GM12878 (cell line): ENCODE measurements around the gene HS3ST1. TPM values are rescaled to one million over a fixed set of nuclear protein-coding genes. Genes with fewer than 3 reads are reported as not detected.
A peak's percentile ranks its signal among the peaks of the same experiment; 100 is the strongest.

Source experiments
- ATF2 ChIP-seq: IDR thresholded peaks from 2 replicates; pipeline ENCODE4 v1.6.1; 2012; ENCODE audit warnings: low read length, inconsistent platforms
- BCL3 ChIP-seq: IDR thresholded peaks from 2 replicates; pipeline ENCODE4 v1.6.1; 2011; ENCODE audit warnings: borderline replicate concordance, low read depth, mild to moderate bottlenecking, moderate library complexity, low read length; ENCODE audit not compliant: insufficient read depth, poor library complexity, severe bottlenecking
- CREM ChIP-seq: IDR thresholded peaks from 2 replicates; pipeline ENCODE4 v1.6.1; 2014; ENCODE audit warnings: antibody characterized with exemption, low read depth
- CUX1 ChIP-seq: IDR thresholded peaks from 2 replicates; pipeline ENCODE4 v1.6.1; 2012; ENCODE audit warnings: improper control_type of control experiment, low read depth, low read length; ENCODE audit not compliant: insufficient replicate concordance
- E2F8 ChIP-seq: fragments of 450-650 bp; IDR thresholded peaks from 2 replicates; pipeline ENCODE4 v1.6.1; 2018; ENCODE audit warnings: mild to moderate bottlenecking, low read depth, moderate library complexity; ENCODE audit not compliant: partially characterized antibody
- EGR1 ChIP-seq, 2 experiments: IDR thresholded peaks; 1 replicate in 1 of 2; 2 replicates in 1 of 2; pipeline ENCODE4 v1.6.1; 2011 to 2012; ENCODE audit warnings: low read depth in 2 of 2, low read length in 2 of 2, borderline replicate concordance in 1 of 2, mild to moderate bottlenecking in 1 of 2, moderate library complexity in 1 of 2
- IRF4 ChIP-seq: IDR thresholded peaks from 2 replicates; pipeline ENCODE4 v1.6.1; 2011; ENCODE audit warnings: low read depth, low read length
- IRF5 ChIP-seq: fragments of 450-650 bp; IDR thresholded peaks from 2 replicates; pipeline ENCODE4 v1.6.1; 2017; ENCODE audit warnings: borderline replicate concordance
- MTA2 ChIP-seq: fragments of 450-650 bp; IDR thresholded peaks from 2 replicates; pipeline ENCODE4 v1.6.1; 2016; ENCODE audit warnings: low read depth, mild to moderate bottlenecking, moderate library complexity
- NFIC ChIP-seq: IDR thresholded peaks from 2 replicates; pipeline ENCODE4 v1.6.1; 2012; ENCODE audit warnings: low read depth, mild to moderate bottlenecking, inconsistent platforms, low read length, moderate library complexity
- PAX8 ChIP-seq: fragments of 450-650 bp; IDR thresholded peaks from 2 replicates; pipeline ENCODE4 v1.6.1; 2017; ENCODE audit warnings: mild to moderate bottlenecking, moderate library complexity
- RB1 ChIP-seq: fragments of 450-650 bp; formaldehyde crosslinking; IDR thresholded peaks from 2 replicates; pipeline ENCODE4 v1.6.1; 2017; ENCODE audit warnings: mild to moderate bottlenecking, borderline replicate concordance
- RBBP5 ChIP-seq: fragments of 200-600 bp; sonication (generic); conservative IDR thresholded peaks from 2 replicates; pipeline ENCODE4 v1.6.1; 2016
- SMAD5 ChIP-seq: IDR thresholded peaks from 2 replicates; pipeline ENCODE4 v1.6.1; 2016; ENCODE audit warnings: antibody characterized with exemption, low read depth
- TARDBP ChIP-seq: IDR thresholded peaks from 2 replicates; pipeline ENCODE4 v1.6.1; 2016; ENCODE audit warnings: borderline replicate concordance
- TCF12 ChIP-seq: IDR thresholded peaks from 2 replicates; pipeline ENCODE4 v1.6.1; 2011; ENCODE audit warnings: low read depth, mild to moderate bottlenecking, low read length
- YY1 ChIP-seq: IDR thresholded peaks from 2 replicates; pipeline ENCODE4 v1.6.1; 2011; ENCODE audit warnings: low read depth, mild to moderate bottlenecking, low read length
- ZSCAN29 ChIP-seq: fragments of 450-650 bp; IDR thresholded peaks from 2 replicates; pipeline ENCODE4 v1.6.1; 2017; ENCODE audit warnings: mild to moderate bottlenecking, moderate library complexity
- polyA plus RNA-seq, 11 experiments: library from polyadenylated mRNA; depleted of rRNA in 4 of 11; unstranded in 6 of 11; stranded (reverse) in 5 of 11; fragments of >200 nt; fragmentation: Nextera tagmentation in 4 of 11; fragmentation: Illumina TruSeq in 1 of 11; extraction: Ambion mirVana in 4 of 11; extraction: Trizol in 1 of 11; gene quantifications; 1 replicate in 1 of 11; 2 replicates in 10 of 11; pipeline versions ENCODE4 v1.2.1 to v1.2.3, GENCODE V29; 2011 to 2016; ENCODE audit warnings: inconsistent platforms in 2 of 11, missing spikeins in 2 of 11, low read depth in 1 of 11
- total RNA-seq, 4 experiments: library from RNA; depleted of rRNA in 3 of 4; stranded (reverse); fragments of >200 nt in 3 of 4; fragmentation: Illumina TruSeq in 1 of 4; extraction: Trizol in 1 of 4; gene quantifications; 2 replicates each; pipeline versions ENCODE4 v1.2.1 to v1.2.3, GENCODE V29; 2013 to 2021

Gene HS3ST1
- total and polyA plus RNA-seq, 10 of the 15 experiments (the other 5 are each of a cell fraction or from before 2014, with no cell fraction given): 0.03 to 0.65 (median 0.13) TPM

- TF ChIP-seq BCL3: no peak
- no peak for TF ChIP-seq TARDBP
- no peak for TF ChIP-seq ZSCAN29
- peak; percentile 57; the same call in 1 of the 2 replicates for TF ChIP-seq CREM
- no peak for TF ChIP-seq CUX1
- peak; percentile 56; the same call in 1 of the 2 replicates for TF ChIP-seq NFIC
- TF ChIP-seq E2F8: no peak
- no peak for TF ChIP-seq RB1
- no peak for TF ChIP-seq PAX8
- no peak for TF ChIP-seq YY1
- TF ChIP-seq IRF5: no peak
- no peak for TF ChIP-seq SMAD5
- TF ChIP-seq TCF12: peak; percentile 54; the same call in 1 of the 2 replicates
- no peak for TF ChIP-seq RBBP5
- TF ChIP-seq IRF4: peak; percentile 38; the same call in 1 of the 2 replicates
- no peak for TF ChIP-seq MTA2
- TF ChIP-seq EGR1 (IDR thresholded peaks at IDR 0.05; ENCODE audit: borderline replicate concordance in 1 of 2, low read depth in 2 of 2, low read length in 2 of 2): no peak
- peak; percentile 45; the same call in 1 of the 2 replicates for TF ChIP-seq ATF2
These were observed 12.5 kb downstream of the HS3ST1 start (continued) for GRCh38 chr4:11416071-11416766.
